Right lobe of liver (tissue), 4 donors: ENCODE results near the gene ID2.

ENCODE experiments used
- POLR2A ChIP-seq: fragments of 450-650 bp; IDR thresholded peaks from one replicate; pipeline ENCODE4 v1.6.1; 2017; ENCODE audit warnings: antibody characterized with exemption, mild to moderate bottlenecking
- TF ChIP-seq, protein P1 (sequence below), 4 donors: fragments of 200-600 bp in 3 of 4; fragments of 450-650 bp in 1 of 4; IDR thresholded peaks; one replicate each; pipeline versions ENCODE4 v1.5.1 to v1.8.0; 2016 to 2022; ENCODE audit warnings: antibody characterized with exemption in 4 of 4, mild to moderate bottlenecking in 2 of 4
- donor health status: DM: no; HTN: no; CAD: no.
- donor health status: DM: no; HTN: no; CAD: no.
- donor health status: DM: no; HTN: yes; CAD: no.

DNA sequence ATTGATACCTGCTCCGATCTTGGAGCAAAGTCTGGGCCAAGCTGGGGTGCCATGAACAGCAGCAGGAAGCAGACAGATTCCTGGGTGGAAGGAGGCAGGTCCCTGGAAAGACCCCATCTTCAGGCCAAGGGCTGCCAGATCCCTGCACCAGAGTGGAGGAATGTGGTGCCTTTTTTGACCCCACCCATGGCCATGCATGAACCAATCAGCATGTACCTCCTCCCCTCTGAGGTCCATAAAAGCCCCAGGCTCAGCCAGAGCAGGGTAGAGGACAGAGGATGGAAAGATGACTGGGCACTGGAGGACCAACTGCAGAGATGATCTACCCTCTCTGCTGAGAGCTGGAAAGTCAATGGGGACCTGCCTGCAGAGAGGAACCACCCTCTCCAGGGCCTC lies 34.4 kb upstream of the ID2 start:
- TF ChIP-seq, protein P1, sequence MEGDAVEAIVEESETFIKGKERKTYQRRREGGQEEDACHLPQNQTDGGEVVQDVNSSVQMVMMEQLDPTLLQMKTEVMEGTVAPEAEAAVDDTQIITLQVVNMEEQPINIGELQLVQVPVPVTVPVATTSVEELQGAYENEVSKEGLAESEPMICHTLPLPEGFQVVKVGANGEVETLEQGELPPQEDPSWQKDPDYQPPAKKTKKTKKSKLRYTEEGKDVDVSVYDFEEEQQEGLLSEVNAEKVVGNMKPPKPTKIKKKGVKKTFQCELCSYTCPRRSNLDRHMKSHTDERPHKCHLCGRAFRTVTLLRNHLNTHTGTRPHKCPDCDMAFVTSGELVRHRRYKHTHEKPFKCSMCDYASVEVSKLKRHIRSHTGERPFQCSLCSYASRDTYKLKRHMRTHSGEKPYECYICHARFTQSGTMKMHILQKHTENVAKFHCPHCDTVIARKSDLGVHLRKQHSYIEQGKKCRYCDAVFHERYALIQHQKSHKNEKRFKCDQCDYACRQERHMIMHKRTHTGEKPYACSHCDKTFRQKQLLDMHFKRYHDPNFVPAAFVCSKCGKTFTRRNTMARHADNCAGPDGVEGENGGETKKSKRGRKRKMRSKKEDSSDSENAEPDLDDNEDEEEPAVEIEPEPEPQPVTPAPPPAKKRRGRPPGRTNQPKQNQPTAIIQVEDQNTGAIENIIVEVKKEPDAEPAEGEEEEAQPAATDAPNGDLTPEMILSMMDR (IDR thresholded peaks at IDR 0.05) = no peak
- TF ChIP-seq POLR2A = no peak
